ENCODE results near the gene EIF2S2. TPM values are rescaled to one million over a fixed set of nuclear protein-coding genes. Genes with fewer than 3 reads are reported as not detected.

The EIF2S2 gene
- total and polyA plus RNA-seq, 2 donors (not counting 1 experiment from before 2014, with no cell fraction given): 11.3 to 26.4 TPM

DNA sequence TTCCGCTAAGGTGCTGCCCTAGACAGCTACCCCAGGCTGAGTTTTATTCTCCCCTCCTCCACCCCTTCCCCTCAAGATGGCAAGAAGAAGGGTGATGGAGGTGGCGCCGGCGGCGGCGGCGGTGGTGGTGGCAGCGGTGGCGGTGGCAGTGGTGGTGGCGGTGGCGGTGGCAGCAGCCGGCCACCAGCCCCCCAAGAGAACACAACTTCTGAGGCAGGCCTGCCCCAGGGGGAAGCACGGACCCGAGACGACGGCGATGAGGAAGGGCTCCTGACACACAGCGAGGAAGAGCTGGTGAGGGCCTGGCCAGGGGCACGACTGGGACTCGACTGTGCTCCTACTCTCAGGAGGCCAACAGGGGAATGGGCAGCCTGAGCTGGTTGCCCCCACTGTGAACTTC, 35.1 kb downstream of the EIF2S2 start:
- Histone ChIP-seq H3K9ac (ENCODE audit: low read length) (no peak overlapping the region), H3K36me3 (replicated peaks in 1 of 2; ENCODE audit: control extremely low read depth in 1 of 2, control insufficient read depth in 1 of 2, extremely low read depth in 1 of 2, insufficient read depth in 2 of 2, low read length in 1 of 2) (peaks cover 6 to 94% of the 10 kb centered on the region in 2 experiments), H3K79me2 (ENCODE audit: control insufficient read depth, insufficient read depth, low read length) (peaks cover 40% of the 10 kb centered on the region), H3K9me3 (ENCODE audit: control extremely low read depth in 1 of 3, control insufficient read depth in 2 of 3, insufficient read depth in 1 of 3, low read length in 2 of 3) (no peaks in the 10 kb centered on the region), H2AFZ (ENCODE audit: insufficient read depth, low read depth, low read length, poor library complexity, severe bottlenecking) (no peak overlapping the region), H3K27me3 (replicated peaks in 1 of 4; ENCODE audit: control extremely low read depth in 1 of 4, control insufficient read depth in 3 of 4, insufficient read depth in 4 of 4, low read length in 3 of 4) (no peaks in the 10 kb centered on the region), H4K20me1 (ENCODE audit: control insufficient read depth, insufficient read depth, low read length, poor library complexity, severe bottlenecking) (peaks cover 69% of the 10 kb centered on the region), H3K4me1 (ENCODE audit: control insufficient read depth in 2 of 2, insufficient read depth in 2 of 2, low read length in 2 of 2) (no peaks in the 10 kb centered on the region), H3K4me3 (ENCODE audit: control extremely low read depth in 1 of 5, extremely low read depth in 1 of 5, insufficient read depth in 1 of 5, low read depth in 2 of 5, low read length in 4 of 5) (no peak overlapping the region), H3K4me2 (replicated peaks; ENCODE audit: low read depth, low read length, poor library complexity, severe bottlenecking) (no peak overlapping the region), H3K27ac (ENCODE audit: low read length in 2 of 2) (no peak overlapping the region)
- 92% methylated on average over 19 of the region's 20 CpGs for WGBS (ENCODE audit: insufficient coverage)
- no peaks in the 10 kb centered on the region for H3K27me3 Mint-ChIP-seq
- no peak overlapping the region for H3K27ac Mint-ChIP-seq
- CTCF ChIA-PET: interaction anchor here (1.6 kb wide), 1 partner anchor 9 kb away, joined by 5 read pairs; no protein-coding TSS in a partner anchor
- no peaks in the 10 kb centered on the region for H3K9me3 Mint-ChIP-seq (ENCODE audit: insufficient read depth)
- POLR2A ChIA-PET: no interaction called here
- no peaks in the 10 kb centered on the region for H3K4me1 Mint-ChIP-seq
- intact Hi-C loops (cut with micrococcal nuclease): no loop called here
- TF ChIP-seq, protein P1, sequence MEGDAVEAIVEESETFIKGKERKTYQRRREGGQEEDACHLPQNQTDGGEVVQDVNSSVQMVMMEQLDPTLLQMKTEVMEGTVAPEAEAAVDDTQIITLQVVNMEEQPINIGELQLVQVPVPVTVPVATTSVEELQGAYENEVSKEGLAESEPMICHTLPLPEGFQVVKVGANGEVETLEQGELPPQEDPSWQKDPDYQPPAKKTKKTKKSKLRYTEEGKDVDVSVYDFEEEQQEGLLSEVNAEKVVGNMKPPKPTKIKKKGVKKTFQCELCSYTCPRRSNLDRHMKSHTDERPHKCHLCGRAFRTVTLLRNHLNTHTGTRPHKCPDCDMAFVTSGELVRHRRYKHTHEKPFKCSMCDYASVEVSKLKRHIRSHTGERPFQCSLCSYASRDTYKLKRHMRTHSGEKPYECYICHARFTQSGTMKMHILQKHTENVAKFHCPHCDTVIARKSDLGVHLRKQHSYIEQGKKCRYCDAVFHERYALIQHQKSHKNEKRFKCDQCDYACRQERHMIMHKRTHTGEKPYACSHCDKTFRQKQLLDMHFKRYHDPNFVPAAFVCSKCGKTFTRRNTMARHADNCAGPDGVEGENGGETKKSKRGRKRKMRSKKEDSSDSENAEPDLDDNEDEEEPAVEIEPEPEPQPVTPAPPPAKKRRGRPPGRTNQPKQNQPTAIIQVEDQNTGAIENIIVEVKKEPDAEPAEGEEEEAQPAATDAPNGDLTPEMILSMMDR (IDR thresholded peaks at IDR 0.05): no peak
- TF ChIP-seq EZH2 (IDR thresholded peaks at IDR 0.05; ENCODE audit: borderline replicate concordance, insufficient read depth, low read depth, low read length, poor library complexity, severe bottlenecking): no peak
- no peak for DNase-seq
- ATAC-seq (ENCODE audit: low read depth): no peak
- H3K4me3 Mint-ChIP-seq: no peak overlapping the region

DNA sequence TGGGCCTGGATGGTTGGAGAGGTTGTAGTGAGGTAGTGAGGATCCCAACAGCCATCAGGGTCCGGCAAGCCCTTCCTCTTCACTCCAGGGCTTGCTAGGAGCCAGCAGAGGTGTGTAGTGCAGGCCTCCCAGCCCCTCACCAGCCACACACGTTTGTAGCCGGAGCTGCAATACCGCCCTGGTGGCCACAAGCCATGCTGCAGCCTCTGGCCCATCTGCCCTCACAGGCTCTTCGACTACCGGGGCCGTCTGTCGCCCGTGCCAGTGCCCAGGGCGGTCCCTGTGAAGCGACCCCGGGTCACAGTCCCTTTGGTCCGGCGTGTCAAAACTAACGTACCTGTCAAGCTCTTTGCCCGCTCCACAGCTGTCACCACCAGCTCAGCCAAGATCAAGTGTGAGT, 36.4 kb downstream of the EIF2S2 start:
- H3K4me2 ChIP-seq (replicated peaks; ENCODE audit: low read depth, low read length, poor library complexity, severe bottlenecking): no peak overlapping the region
- POLR2A ChIA-PET: no interaction called here
- H3K9me3 ChIP-seq (ENCODE audit: control extremely low read depth in 1 of 3, control insufficient read depth in 2 of 3, insufficient read depth in 1 of 3, low read length in 2 of 3): no peaks in the 10 kb centered on the region
- peaks cover 82% of the 10 kb centered on the region for H4K20me1 ChIP-seq (ENCODE audit: control insufficient read depth, insufficient read depth, low read length, poor library complexity, severe bottlenecking)
- ATAC-seq (ENCODE audit: low read depth): no peak
- CTCF ChIA-PET: interaction anchor here (1.4 kb wide), 1 partner anchor 283 kb away, joined by 4 read pairs; no protein-coding TSS in a partner anchor
- Mint-ChIP-seq H3K27me3 (no peaks in the 10 kb centered on the region), H3K4me1 (no peaks in the 10 kb centered on the region), H3K9me3 (ENCODE audit: insufficient read depth) (no peaks in the 10 kb centered on the region), H3K27ac (peak overlapping the region; percentile 32), H3K4me3 (no peak overlapping the region)
- DNase-seq: no peak
- H2AFZ ChIP-seq (ENCODE audit: insufficient read depth, low read depth, low read length, poor library complexity, severe bottlenecking): no peak overlapping the region
- no peaks in the 10 kb centered on the region for H3K4me1 ChIP-seq (ENCODE audit: control insufficient read depth in 2 of 2, insufficient read depth in 2 of 2, low read length in 2 of 2)
- H3K27me3 ChIP-seq (replicated peaks in 1 of 4; ENCODE audit: control extremely low read depth in 1 of 4, control insufficient read depth in 3 of 4, insufficient read depth in 4 of 4, low read length in 3 of 4): no peaks in the 10 kb centered on the region
- WGBS (ENCODE audit: insufficient coverage): 98% methylated on average over 14 of the region's 16 CpGs
- H3K4me3 ChIP-seq (ENCODE audit: control extremely low read depth in 1 of 5, extremely low read depth in 1 of 5, insufficient read depth in 1 of 5, low read depth in 2 of 5, low read length in 4 of 5): no peak overlapping the region
- no peak overlapping the region for H3K27ac ChIP-seq (ENCODE audit: low read length in 2 of 2)
- TF ChIP-seq, protein P1 (IDR thresholded peaks at IDR 0.05): no peak
- no peak for TF ChIP-seq EZH2 (IDR thresholded peaks at IDR 0.05; ENCODE audit: borderline replicate concordance, insufficient read depth, low read depth, low read length, poor library complexity, severe bottlenecking)
- H3K9ac ChIP-seq (ENCODE audit: low read length): no peak overlapping the region
- intact Hi-C loops (cut with micrococcal nuclease): no loop called here
- peaks cover 6 to 90% of the 10 kb centered on the region in 2 experiments for H3K36me3 ChIP-seq (replicated peaks in 1 of 2; ENCODE audit: control extremely low read depth in 1 of 2, control insufficient read depth in 1 of 2, extremely low read depth in 1 of 2, insufficient read depth in 2 of 2, low read length in 1 of 2)
- peaks cover 53% of the 10 kb centered on the region for H3K79me2 ChIP-seq (ENCODE audit: control insufficient read depth, insufficient read depth, low read length)
